Panc1 (cell line): ENCODE results near the gene UBE2QL1. TPM values are rescaled to one million over a fixed set of nuclear protein-coding genes. Genes with fewer than 3 reads are reported as not detected.

Experiments
- ATAC-seq: fragments of 200-7000 bp; cut with Tn5 transposase; 2 replicates; pipeline ENCODE4 v1.9.1; 2020; ENCODE audit warnings: mild to moderate bottlenecking, moderate library complexity
- BruUV-seq: library from RNA; stranded (reverse); fragments of 400-500 nt; replicated peaks from 2 replicates; lab custom pipeline; 2021; lab: Mats Ljungman, UMichigan
- CTCF ChIA-PET: fragments of 300-600 bp; sonication (Branson Sonifier 250); formaldehyde crosslinking; loops from one replicate; lab custom pipeline; 2022; ENCODE audit warnings: antibody characterized with exemption; lab: Charles Lee
- POLR2A ChIA-PET: fragments of 300-600 bp; sonication (Branson Sonifier 250); formaldehyde crosslinking; loops from one replicate; lab custom pipeline; 2022; ENCODE audit warnings: antibody characterized with exemption; lab: Charles Lee
- DNase-seq: peaks from one replicate; pipeline ENCODE4 v3.0.0-alpha.2; 2010; ENCODE audit warnings: low read depth, low spot score
- H3K27ac ChIP-seq: 2 replicates; pipeline ENCODE4 v1.5.1; 2011; ENCODE audit warnings: mild to moderate bottlenecking, low read length, inconsistent platforms
- H3K27me3 ChIP-seq: fragments of 200-500 bp; sonication (Bioruptor generic); 2 replicates; pipeline ENCODE4 v1.6.0; 2014; ENCODE audit warnings: low read length, inconsistent platforms; ENCODE audit not compliant: control insufficient read depth, insufficient read depth
- H3K36me3 ChIP-seq: fragments of 200-500 bp; sonication (Bioruptor generic); 2 replicates; pipeline ENCODE4 v1.5.1; 2014; ENCODE audit warnings: inconsistent platforms, mild to moderate bottlenecking, low read length, moderate library complexity; ENCODE audit not compliant: control insufficient read depth, insufficient read depth
- H3K4me1 ChIP-seq: 2 replicates; pipeline ENCODE4 v1.5.1; 2011; ENCODE audit warnings: inconsistent platforms, mild to moderate bottlenecking, low read length, moderate library complexity; ENCODE audit not compliant: control insufficient read depth, insufficient read depth
- H3K4me3 ChIP-seq, 2 experiments: 2 replicates each; pipeline ENCODE4 v1.5.1; 2011 to 2012; ENCODE audit warnings: low read depth in 2 of 2, low read length in 2 of 2, mild to moderate bottlenecking in 2 of 2, inconsistent platforms in 1 of 2, moderate library complexity in 1 of 2
- H3K9me3 ChIP-seq: fragments of 200-500 bp; sonication (Bioruptor generic); 2 replicates; pipeline ENCODE4 v1.5.1; 2014; ENCODE audit warnings: low read depth, mild to moderate bottlenecking, inconsistent platforms, low read length, moderate library complexity; ENCODE audit not compliant: control insufficient read depth, insufficient read depth
- CTCF ChIP-seq: fragments of 450-650 bp; IDR thresholded peaks from 2 replicates; pipeline ENCODE4 v1.5.1; 2017; ENCODE audit warnings: mild to moderate bottlenecking
- POLR2AphosphoS5 ChIP-seq: IDR thresholded peaks from 2 replicates; pipeline ENCODE4 v1.6.1; 2012; ENCODE audit warnings: mild to moderate bottlenecking, low read depth, low read length, moderate library complexity
- REST ChIP-seq, 2 experiments: IDR thresholded peaks; 2 replicates each; pipeline ENCODE4 v1.6.1; 2011 to 2012; ENCODE audit warnings: low read depth in 2 of 2, control low read depth in 1 of 2, low read length in 1 of 2, mild to moderate bottlenecking in 1 of 2, moderate library complexity in 1 of 2; ENCODE audit not compliant: insufficient read depth in 1 of 2
- SIN3A ChIP-seq: IDR thresholded peaks from 2 replicates; pipeline ENCODE4 v1.6.1; 2012; ENCODE audit warnings: low read depth, mild to moderate bottlenecking, low read length, moderate library complexity, borderline replicate concordance; ENCODE audit not compliant: insufficient read depth
- TCF7L2 ChIP-seq: IDR thresholded peaks from 2 replicates; pipeline ENCODE4 v1.6.1; 2011; ENCODE audit warnings: mild to moderate bottlenecking, low read depth, low read length, inconsistent platforms
- in situ Hi-C: cut with HindIII; loops from 2 replicates; pipeline ENCODE4 v1.10.0; 2016; ENCODE audit warnings: low sequenced_read_pairs, low pct_unique_long_range_greater_than_20kb
- intact Hi-C: fragments of 100-400 bp; cut with micrococcal nuclease; formaldehyde crosslinking; loops from one replicate; pipeline ENCODE4 v1.10.0; 2022; ENCODE audit not compliant: unreplicated experiment
- total RNA-seq: library from RNA; stranded (reverse); gene quantifications from one replicate; pipeline ENCODE4 v1.2.1, GENCODE V29; 2021; ENCODE audit not compliant: unreplicated experiment

UBE2QL1 gene
- total RNA-seq, 1 experiment from 2014 or later, result not detected

DNA sequence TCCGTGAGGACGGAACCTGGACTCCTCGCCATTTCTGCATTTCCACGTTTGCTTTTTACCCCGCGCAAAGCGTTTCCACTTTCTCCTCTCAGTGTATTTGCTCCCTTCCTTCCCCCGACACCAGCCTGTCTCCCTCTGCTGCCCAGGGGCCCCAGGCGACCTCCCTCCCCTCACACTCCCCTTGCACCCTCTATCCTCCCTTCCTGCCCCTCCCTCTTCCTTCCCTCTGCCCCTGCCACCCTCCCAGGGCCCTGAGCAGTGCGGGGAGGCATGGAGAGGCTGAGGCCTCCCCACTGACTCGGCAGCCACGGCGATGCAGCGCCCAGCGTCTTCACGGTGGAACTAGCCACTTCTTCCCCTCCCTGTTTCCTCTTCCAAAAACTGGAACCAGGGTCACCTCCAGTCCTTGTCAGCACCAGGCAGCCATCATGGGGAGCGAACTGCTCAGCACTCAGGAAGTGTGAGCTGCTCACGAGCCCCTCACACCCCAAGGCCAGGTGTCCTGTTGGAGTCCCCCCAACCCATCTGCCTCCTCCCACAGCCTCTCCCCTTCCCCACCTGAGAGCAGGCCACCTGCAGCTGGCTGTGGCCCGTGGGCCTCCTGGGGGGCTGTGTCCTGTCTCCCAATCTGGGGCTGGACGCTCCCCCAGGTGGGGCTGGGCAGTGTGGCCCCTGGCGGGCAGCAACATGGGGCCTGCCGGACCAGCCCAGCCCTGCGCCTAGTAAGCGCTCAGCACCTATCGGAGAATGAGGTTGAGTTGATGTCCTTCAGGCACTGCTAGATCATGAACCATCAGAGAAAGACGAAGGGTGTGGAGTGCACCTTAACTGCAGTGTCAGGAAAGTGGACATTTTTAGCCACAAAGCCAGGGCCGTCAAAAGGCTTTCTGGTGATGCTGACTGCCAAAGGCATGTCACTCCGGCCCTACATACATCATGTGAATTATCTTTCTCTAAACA is 17.5 kb downstream of the UBE2QL1 start:
- BruUV-seq, result no TSS peak
- CTCF ChIA-PET, result no interaction called here
- no peak for TF ChIP-seq TCF7L2
- no peak for TF ChIP-seq REST (IDR thresholded peaks at IDR 0.05; ENCODE audit: insufficient read depth in 1 of 2, low read depth in 2 of 2, low read length in 1 of 2)
- no peak for TF ChIP-seq POLR2AphosphoS5
- TF ChIP-seq SIN3A, result no peak
- no peak for TF ChIP-seq CTCF
- no peak overlapping the region for H3K27ac ChIP-seq
- H3K4me3 ChIP-seq, result no peak overlapping the region
- POLR2A ChIA-PET, result no interaction called here
- DNase-seq (no peak), ATAC-seq (0 out of 2 replicates have a peak, but pooled peaks have one; percentile 34)
- H3K4me1 ChIP-seq, result no peaks in the 10 kb centered on the region
- peaks cover 1% of the 10 kb centered on the region for H3K27me3 ChIP-seq
- in situ Hi-C loops, result no loop called here
- intact Hi-C loops, result no loop called here
- no peaks in the 10 kb centered on the region for H3K9me3 ChIP-seq
- H3K36me3 ChIP-seq, result no peaks in the 10 kb centered on the region

- no peaks in the 10 kb centered on the region for H3K9me3 ChIP-seq
- H3K4me1 ChIP-seq, result no peaks in the 10 kb centered on the region
- ChIA-PET POLR2A (no interaction called here), CTCF (no interaction called here)
- no peaks in the 10 kb centered on the region; the same call in 1 of the 2 replicates for H3K27me3 ChIP-seq
- intact Hi-C loops (no loop called here), in situ Hi-C loops (no loop called here)
- DNase-seq, result no peak
- no peak overlapping the region for H3K4me3 ChIP-seq
- no TSS peak for BruUV-seq
- TF ChIP-seq SIN3A, result no peak
- no peaks in the 10 kb centered on the region for H3K36me3 ChIP-seq
- no peak for ATAC-seq
- H3K27ac ChIP-seq, result no peak overlapping the region
Observed at GRCh38 chr5:6466975-6467567, 18.4 kb downstream of the UBE2QL1 start.
